Measurements from ENCODE around the gene ACVR1B.
A peak's percentile ranks its signal among the peaks of the same experiment; 100 is the strongest.

ACVR1B gene

GRCh38 chr12:51921017-51921725 lies 30.3 kb upstream of the ACVR1B start:
- TF ChIP-seq CTCF (IDR thresholded peaks at IDR 0.05; ENCODE audit: insufficient read depth, low read length, poor library complexity, severe bottlenecking), result no peak
- H3K4me3 ChIP-seq (replicated peaks; ENCODE audit: low read depth, low read length), result no peak overlapping the region
- DNase-seq (ENCODE audit: extremely low read depth, insufficient read length), result no peak
- H3K36me3 ChIP-seq (ENCODE audit: control insufficient read depth, insufficient read depth, low read length), result no peaks in the 10 kb centered on the region
- no peaks in the 10 kb centered on the region for H3K27me3 ChIP-seq (replicated peaks; ENCODE audit: control insufficient read depth, insufficient read depth, low read length)

DNA sequence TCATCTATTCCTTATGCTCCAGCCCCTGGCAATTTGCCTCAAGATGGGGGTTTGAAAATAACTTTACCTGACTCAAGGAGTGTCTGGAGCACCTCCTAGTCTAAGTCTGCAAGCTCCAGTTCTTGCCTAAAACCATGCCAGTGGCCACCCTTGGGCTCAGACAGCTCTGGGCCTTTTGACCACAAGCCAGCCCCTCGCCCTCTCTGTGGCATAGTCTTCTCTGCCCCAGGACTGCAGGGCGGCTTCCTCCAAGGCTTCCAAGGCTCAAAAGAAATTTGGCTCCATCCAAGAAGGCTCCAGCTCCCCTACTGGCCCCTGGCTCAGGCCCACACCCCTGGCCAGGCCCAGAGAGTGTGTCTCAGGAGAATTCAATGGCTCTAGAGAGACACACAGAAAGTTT lies 29.4 kb upstream of the ACVR1B start:
- Histone ChIP-seq H3K36me3 (ENCODE audit: control insufficient read depth, insufficient read depth, low read length) (no peaks in the 10 kb centered on the region), H3K27me3 (replicated peaks; ENCODE audit: control insufficient read depth, insufficient read depth, low read length) (no peaks in the 10 kb centered on the region), H3K4me3 (replicated peaks; ENCODE audit: low read depth, low read length) (no peak overlapping the region)
- no peak for DNase-seq (ENCODE audit: extremely low read depth, insufficient read length)
- TF ChIP-seq CTCF (IDR thresholded peaks at IDR 0.05; ENCODE audit: insufficient read depth, low read length, poor library complexity, severe bottlenecking), result no peak

GRCh38 chr12:51922762-51923505 lies 28.6 kb upstream of the ACVR1B start:
- no peaks in the 10 kb centered on the region for H3K27me3 ChIP-seq (replicated peaks; ENCODE audit: control insufficient read depth, insufficient read depth, low read length)

DNA sequence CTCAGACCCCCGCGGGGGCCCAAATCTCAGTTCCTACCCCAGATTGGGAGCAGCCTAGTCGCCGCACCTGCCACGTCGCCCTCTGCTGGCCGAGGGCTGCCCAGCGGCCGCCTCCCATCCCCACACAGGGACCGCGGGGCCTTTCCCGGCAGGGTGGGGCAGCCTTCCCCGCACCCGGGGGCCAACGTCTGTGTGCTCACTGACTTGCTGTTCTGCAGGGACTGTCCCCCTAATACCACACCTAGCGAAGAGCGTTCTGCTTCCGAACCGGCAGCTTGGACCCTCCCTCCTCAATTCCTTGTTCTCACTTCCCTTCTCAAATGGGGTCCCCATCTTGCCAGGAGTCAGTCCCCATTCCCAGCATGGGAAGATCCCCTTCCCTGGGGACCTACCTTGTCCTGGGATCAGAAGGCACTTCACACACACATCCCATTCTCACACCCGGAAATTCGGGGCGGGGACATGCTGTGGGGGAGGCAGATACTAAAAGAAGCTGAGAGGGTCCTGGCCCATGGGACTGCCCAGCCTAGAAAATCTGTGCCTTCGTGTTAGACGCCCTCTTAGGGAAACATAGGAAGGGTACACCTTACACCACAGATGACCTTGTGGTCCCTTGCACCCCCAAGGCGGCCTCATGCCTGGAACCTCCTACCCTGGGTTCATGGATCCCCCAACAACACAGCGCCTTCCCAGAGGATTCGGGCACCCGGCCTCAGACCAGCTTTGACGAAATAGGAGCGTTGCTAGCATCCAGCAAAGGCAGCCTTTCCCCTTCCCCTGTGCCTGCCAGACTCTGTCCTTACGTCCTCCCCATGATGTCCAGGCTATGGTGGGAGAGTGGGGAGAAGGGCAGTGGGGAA lies 27.8 kb upstream of the ACVR1B start:
- no peaks in the 10 kb centered on the region for H3K27me3 ChIP-seq (replicated peaks; ENCODE audit: control insufficient read depth, insufficient read depth, low read length)
- no peak overlapping the region for H3K4me3 ChIP-seq (replicated peaks; ENCODE audit: low read depth, low read length)
- TF ChIP-seq CTCF (IDR thresholded peaks at IDR 0.05; ENCODE audit: insufficient read depth, low read length, poor library complexity, severe bottlenecking), result peak; percentile 87
- H3K36me3 ChIP-seq (ENCODE audit: control insufficient read depth, insufficient read depth, low read length), result no peaks in the 10 kb centered on the region
- DNase-seq (ENCODE audit: extremely low read depth, insufficient read length), result peak; percentile 57

More at GRCh38 chr12:51922762-51923505, 28.6 kb upstream of the ACVR1B start:
- Histone ChIP-seq H3K4me3 (replicated peaks; ENCODE audit: low read depth, low read length) (no peak overlapping the region), H3K36me3 (ENCODE audit: control insufficient read depth, insufficient read depth, low read length) (no peaks in the 10 kb centered on the region)
- TF ChIP-seq CTCF (IDR thresholded peaks at IDR 0.05; ENCODE audit: insufficient read depth, low read length, poor library complexity, severe bottlenecking), result no peak
- DNase-seq (ENCODE audit: extremely low read depth, insufficient read length), result no peak

DNA sequence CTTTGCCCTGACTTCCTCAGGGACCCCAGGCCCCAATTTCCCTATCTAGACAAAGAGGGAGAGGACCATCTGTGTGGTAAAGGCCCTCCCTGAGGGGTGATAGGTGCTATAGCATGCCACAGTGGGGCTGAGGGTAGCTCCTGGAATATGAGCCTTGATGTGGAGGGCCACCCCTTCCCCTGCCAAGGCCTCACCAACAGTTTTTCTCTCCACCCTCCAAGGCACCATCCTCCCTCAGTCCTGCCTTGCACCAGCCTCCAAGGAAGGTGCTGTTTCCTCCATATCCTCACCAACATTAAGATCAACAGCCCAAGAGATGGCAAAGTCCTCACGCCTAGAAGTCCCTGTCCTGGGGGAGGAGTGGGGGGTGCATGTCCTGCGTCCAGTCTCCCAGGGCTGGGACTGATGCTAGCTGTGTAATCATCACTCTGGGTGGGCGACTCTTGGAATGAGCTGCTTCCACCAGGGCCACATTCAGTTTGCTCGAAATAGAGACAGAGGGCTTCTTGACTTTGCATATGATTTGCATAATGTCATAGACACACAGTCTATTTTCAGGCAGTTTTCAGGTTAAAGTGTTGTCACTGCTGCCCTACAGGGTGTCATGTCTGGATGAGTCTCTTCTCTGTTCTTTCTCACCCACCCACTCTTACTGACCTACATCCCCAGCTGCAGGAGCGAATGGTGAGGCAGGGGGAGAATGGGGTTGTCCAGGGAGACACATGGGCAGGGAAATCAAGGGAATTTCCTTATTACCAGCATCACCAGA lies 26.8 kb upstream of the ACVR1B start:
- peak; percentile 29 for DNase-seq (ENCODE audit: extremely low read depth, insufficient read length)

More for the DNA sequence above, 26.8 kb upstream of the ACVR1B start:
- TF ChIP-seq CTCF (IDR thresholded peaks at IDR 0.05; ENCODE audit: insufficient read depth, low read length, poor library complexity, severe bottlenecking), result no peak
- no peaks in the 10 kb centered on the region for H3K27me3 ChIP-seq (replicated peaks; ENCODE audit: control insufficient read depth, insufficient read depth, low read length)
- no peaks in the 10 kb centered on the region for H3K36me3 ChIP-seq (ENCODE audit: control insufficient read depth, insufficient read depth, low read length)
- no peak overlapping the region for H3K4me3 ChIP-seq (replicated peaks; ENCODE audit: low read depth, low read length)

Data from GM06990 (cell line).